Karpas-422 (cell line): ENCODE data around the gene OSBPL10. TPM values are rescaled to one million over a fixed set of nuclear protein-coding genes. Genes with fewer than 3 reads are reported as not detected.

ENCODE experiments used
- DNase-seq: peaks from one replicate; pipeline ENCODE4 v3.0.0-alpha.2; 2015
- H2AFZ ChIP-seq: fragments of 200-600 bp; sonication (generic); 2 replicates; pipeline ENCODE4 v1.6.1; 2014; ENCODE audit warnings: antibody characterized with exemption, low read length, mixed read lengths
- H3K27ac ChIP-seq: fragments of 200-600 bp; sonication (generic); 2 replicates; pipeline ENCODE4 v1.5.1; 2014; ENCODE audit warnings: mild to moderate bottlenecking, low read length, moderate library complexity
- H3K27me3 ChIP-seq: fragments of 200-600 bp; sonication (generic); 2 replicates; pipeline ENCODE4 v1.6.1; 2014; ENCODE audit warnings: low read length, mixed read lengths
- H3K36me3 ChIP-seq: fragments of 200-600 bp; sonication (generic); 2 replicates; pipeline ENCODE4 v1.6.1; 2014; ENCODE audit warnings: low read length, mixed read lengths; ENCODE audit not compliant: insufficient read depth
- H3K4me1 ChIP-seq: fragments of 200-600 bp; sonication (generic); 2 replicates; pipeline ENCODE4 v1.6.1; 2014; ENCODE audit warnings: mild to moderate bottlenecking, low read length, mixed read lengths
- H3K4me2 ChIP-seq: fragments of 200-600 bp; sonication (generic); 2 replicates; pipeline ENCODE4 v1.6.1; 2014; ENCODE audit warnings: low read length, low read depth, mild to moderate bottlenecking; ENCODE audit not compliant: poor library complexity, severe bottlenecking
- H3K4me3 ChIP-seq: fragments of 200-600 bp; sonication (generic); 2 replicates; pipeline ENCODE4 v1.5.1; 2014; ENCODE audit warnings: mild to moderate bottlenecking, antibody characterized with exemption, low read length, mixed read lengths
- H3K79me2 ChIP-seq: fragments of 200-600 bp; sonication (generic); 2 replicates; pipeline ENCODE4 v1.6.1; 2014; ENCODE audit warnings: mild to moderate bottlenecking, low read length, mixed read lengths
- H3K9ac ChIP-seq: fragments of 200-600 bp; sonication (generic); 2 replicates; pipeline ENCODE4 v1.6.0; 2014; ENCODE audit warnings: low read length
- H3K9me2 ChIP-seq: fragments of 200-600 bp; sonication (generic), shearing (Covaris generic); replicated peaks from 2 replicates; pipeline ENCODE4 v1.6.0; 2014; ENCODE audit warnings: mild to moderate bottlenecking, low read length, moderate library complexity; ENCODE audit not compliant: insufficient read depth
- H3K9me3 ChIP-seq: fragments of 300-700, 200-600 bp; sonication (generic); 2 replicates; pipeline ENCODE4 v1.6.1; 2014; ENCODE audit warnings: low read length, mixed read lengths
- H4K20me1 ChIP-seq: fragments of 200-600 bp; sonication (generic); 2 replicates; pipeline ENCODE4 v1.6.1; 2014; ENCODE audit warnings: mild to moderate bottlenecking, antibody characterized with exemption, low read length, low read depth; ENCODE audit not compliant: insufficient read depth
- total RNA-seq: library from RNA; depleted of rRNA; stranded (reverse); fragments of >200 nt; shearing (Covaris generic); gene quantifications from 2 replicates; pipeline ENCODE4 v1.2.3, GENCODE V29; 2014; ENCODE audit warnings: low replicate concordance

OSBPL10 gene
- total RNA-seq, 1 experiment from 2014 or later = 87.0 TPM

DNA sequence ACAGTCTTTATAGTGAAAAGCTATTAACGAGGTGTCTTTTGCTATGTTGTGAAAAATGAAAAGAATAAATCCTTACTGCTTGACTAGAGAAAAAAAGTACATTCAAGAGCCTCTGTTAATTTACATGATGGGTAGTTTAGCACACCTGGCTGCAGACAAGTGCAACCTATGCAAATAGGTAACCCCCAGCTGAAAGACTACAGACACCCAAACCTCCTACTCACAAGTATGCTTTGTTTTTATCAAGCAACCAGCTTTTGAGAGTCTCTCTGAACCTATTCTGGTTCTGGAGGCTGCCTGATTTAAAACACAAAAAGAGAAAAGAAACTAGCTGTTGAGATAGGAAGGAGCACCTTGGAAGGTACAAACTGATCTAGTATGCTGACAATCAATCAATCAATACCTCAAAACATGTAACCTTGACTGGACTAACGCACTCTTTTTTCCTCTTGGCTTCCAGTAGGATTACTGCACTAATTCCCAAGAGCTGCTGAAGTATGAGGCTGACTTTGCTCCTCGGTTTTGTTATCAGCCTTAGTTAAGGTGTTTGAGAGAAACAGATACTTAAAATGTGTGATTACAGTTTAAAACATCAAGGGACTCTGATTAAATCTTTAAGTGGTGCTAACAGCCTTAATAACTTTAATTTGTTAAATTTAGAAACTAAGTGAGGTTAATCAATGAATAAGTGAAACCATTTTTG lies 63.6 kb downstream of the OSBPL10 start:
- peak; percentile 95 for DNase-seq
- Histone ChIP-seq H3K9me3 (peaks cover 7% of the 10 kb centered on the region; the same call in 1 of the 2 replicates), H3K79me2 (peaks cover 90% of the 10 kb centered on the region), H2AFZ (no peak overlapping the region), H3K4me2 (peak overlapping the region; percentile 80), H3K9ac (peak overlapping the region; percentile 73), H3K36me3 (peaks cover 31% of the 10 kb centered on the region), H3K9me2 (no peaks in the 10 kb centered on the region), H3K27me3 (no peaks in the 10 kb centered on the region), H3K27ac (peak overlapping the region; percentile 99), H3K4me1 (peaks cover 70% of the 10 kb centered on the region), H3K4me3 (peak overlapping the region; percentile 56), H4K20me1 (no peaks in the 10 kb centered on the region)

DNA sequence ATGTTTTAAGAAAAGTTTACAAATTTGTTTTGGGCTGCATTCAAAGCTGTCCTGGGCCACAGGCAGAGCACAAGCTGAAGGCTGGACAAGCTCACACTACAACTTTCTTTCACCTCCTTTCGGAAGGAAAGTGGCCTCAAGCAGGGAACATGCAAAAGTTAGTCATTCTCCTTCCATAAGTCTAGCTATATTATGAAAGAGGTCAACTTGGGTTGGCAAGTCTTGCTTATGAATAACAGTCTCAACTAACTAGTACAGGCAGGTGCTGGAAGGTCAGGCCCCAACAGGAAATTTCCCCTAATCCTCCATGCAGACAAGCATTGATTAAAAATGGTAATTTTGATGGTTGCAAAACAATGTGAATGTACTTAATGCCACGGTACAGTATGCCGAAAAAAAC lies 69.4 kb downstream of the OSBPL10 start:
- no peak for DNase-seq
- Histone ChIP-seq H3K79me2 (peaks cover 96% of the 10 kb centered on the region), H2AFZ (no peak overlapping the region), H3K36me3 (peaks cover 11% of the 10 kb centered on the region), H3K4me3 (no peak overlapping the region), H3K27me3 (no peaks in the 10 kb centered on the region), H3K4me1 (peaks cover 90% of the 10 kb centered on the region), H4K20me1 (no peaks in the 10 kb centered on the region), H3K4me2 (peak overlapping the region; percentile 57), H3K9me3 (no peaks in the 10 kb centered on the region), H3K9me2 (no peaks in the 10 kb centered on the region), H3K9ac (no peak overlapping the region), H3K27ac (peak overlapping the region; percentile 89)

DNA sequence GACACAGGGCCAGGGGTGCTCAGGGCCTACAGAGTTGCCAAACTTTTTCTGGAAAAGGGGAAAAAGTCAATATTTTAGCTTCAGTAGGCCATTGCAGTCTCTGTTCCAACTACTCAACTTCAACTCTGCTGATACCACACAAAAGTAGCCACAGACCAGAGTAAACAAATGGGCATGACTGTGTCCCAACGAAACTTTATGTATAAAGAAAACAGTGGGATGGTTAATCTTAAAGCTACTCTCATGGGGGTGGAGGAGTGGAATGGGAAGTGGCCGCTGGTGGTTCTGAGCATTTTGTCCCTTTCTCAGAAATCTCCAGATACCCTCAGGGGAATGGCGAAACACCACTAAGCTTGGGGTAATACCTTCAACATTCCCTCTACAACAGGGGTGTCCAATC lies 69.9 kb downstream of the OSBPL10 start:
- H3K4me1 ChIP-seq = peaks cover 90% of the 10 kb centered on the region
- peak overlapping the region; percentile 57 for H3K4me2 ChIP-seq

DNA sequence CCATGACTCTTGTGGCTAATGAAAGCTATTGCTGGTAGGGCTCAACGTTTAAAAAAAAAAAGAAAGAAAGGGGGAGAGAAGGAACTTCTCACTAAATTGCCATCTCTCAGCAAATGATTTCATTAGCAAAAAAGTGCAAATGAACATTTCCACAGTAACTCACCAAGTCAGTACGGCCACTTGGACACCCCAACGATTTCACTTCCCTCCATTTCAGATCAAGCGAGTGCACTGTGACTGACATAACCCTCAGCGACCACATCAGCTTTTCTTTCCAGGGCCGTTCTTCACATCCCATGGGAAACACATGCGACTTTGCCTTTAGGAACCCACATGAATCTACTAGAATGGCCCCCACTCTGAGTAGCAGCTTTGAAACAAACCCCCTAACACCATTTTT lies 71.6 kb downstream of the OSBPL10 start:
- Histone ChIP-seq H2AFZ (no peak overlapping the region), H3K4me1 (peaks cover 92% of the 10 kb centered on the region), H3K79me2 (peaks cover 96% of the 10 kb centered on the region), H3K9me2 (no peaks in the 10 kb centered on the region), H3K9me3 (no peaks in the 10 kb centered on the region), H3K9ac (peak overlapping the region; percentile 60), H3K27me3 (no peaks in the 10 kb centered on the region), H3K36me3 (peaks cover 3% of the 10 kb centered on the region), H3K4me3 (peak overlapping the region; percentile 17; the same call in 1 of the 2 replicates), H3K27ac (peak overlapping the region; percentile 89), H4K20me1 (no peaks in the 10 kb centered on the region), H3K4me2 (peak overlapping the region; percentile 57)
- DNase-seq = peak; percentile 76

More for the DNA sequence above, 69.9 kb downstream of the OSBPL10 start:
- no peak for DNase-seq
- Histone ChIP-seq H3K79me2 (peaks cover 96% of the 10 kb centered on the region), H3K9me3 (no peaks in the 10 kb centered on the region), H3K4me3 (no peak overlapping the region), H3K9me2 (no peaks in the 10 kb centered on the region), H3K36me3 (peaks cover 11% of the 10 kb centered on the region), H3K27ac (peak overlapping the region; percentile 89), H4K20me1 (no peaks in the 10 kb centered on the region), H2AFZ (no peak overlapping the region), H3K27me3 (no peaks in the 10 kb centered on the region), H3K9ac (peak overlapping the region; percentile 15)

DNA sequence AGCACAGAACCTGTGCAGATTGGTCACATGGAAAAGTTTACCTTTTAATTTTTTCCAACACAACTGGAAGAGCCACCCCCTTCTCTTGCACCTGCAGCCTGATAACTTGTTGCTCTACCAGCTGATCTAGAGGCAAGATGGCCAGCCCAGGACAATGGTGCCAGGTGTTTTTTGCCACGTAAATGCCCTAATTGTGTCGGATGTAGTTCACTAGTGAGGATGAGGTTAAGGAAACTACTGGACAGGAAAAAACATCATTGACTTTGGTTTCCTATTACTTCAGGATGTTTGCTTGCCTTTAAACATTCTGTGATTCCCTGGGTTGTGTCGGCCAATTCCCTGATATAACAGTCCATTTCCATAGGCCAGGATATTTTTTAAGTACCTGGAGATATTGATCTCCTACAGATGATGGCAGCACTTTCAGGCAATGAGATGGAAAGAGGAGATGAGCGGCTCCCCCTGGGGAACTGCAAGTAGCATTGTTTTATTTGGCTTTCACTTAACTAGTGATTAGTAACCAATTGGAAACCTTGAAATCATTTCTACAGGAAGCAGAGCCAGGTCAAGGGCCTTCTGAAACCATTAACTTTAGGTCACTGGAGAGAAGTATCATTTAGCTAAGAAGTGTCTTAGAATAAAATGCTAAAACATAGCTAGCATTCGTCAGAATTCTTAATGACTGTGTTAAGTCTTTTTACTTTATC lies 72.5 kb downstream of the OSBPL10 start:
- Histone ChIP-seq H4K20me1 (no peaks in the 10 kb centered on the region), H3K36me3 (no peaks in the 10 kb centered on the region; the same call in 1 of the 2 replicates), H3K27ac (peak overlapping the region; percentile 89), H3K9me3 (no peaks in the 10 kb centered on the region), H3K4me1 (peaks cover 96% of the 10 kb centered on the region), H3K79me2 (peaks cover 96% of the 10 kb centered on the region), H3K9ac (peak overlapping the region; percentile 60), H3K4me2 (peak overlapping the region; percentile 57), H3K27me3 (no peaks in the 10 kb centered on the region), H3K9me2 (no peaks in the 10 kb centered on the region), H2AFZ (no peak overlapping the region), H3K4me3 (peak overlapping the region; percentile 17; the same call in 1 of the 2 replicates)
- DNase-seq = peak; percentile 55

DNA sequence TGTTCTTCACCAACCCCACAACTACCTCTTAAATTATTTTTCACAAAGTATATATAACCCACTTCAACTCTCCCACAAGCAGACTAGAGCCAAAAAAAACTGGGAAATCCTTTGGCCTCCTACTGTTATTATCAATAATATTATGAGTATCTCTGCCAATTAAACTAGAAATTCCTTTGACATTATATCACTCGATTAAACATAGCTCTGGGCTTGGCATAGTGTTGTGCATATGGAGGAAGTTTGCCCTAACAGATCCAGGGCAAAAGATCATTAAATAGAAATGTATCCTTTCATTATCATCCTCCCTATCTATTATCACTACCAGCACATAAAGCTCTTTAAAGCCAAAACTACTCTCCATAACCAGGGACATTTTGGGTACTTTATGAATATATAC lies 74.9 kb downstream of the OSBPL10 start:
- Histone ChIP-seq H3K36me3 (no peaks in the 10 kb centered on the region), H3K27me3 (no peaks in the 10 kb centered on the region), H3K4me2 (peak overlapping the region; percentile 54), H3K9me2 (no peaks in the 10 kb centered on the region), H3K9me3 (no peaks in the 10 kb centered on the region), H3K4me3 (no peak overlapping the region), H3K4me1 (peaks cover 96% of the 10 kb centered on the region), H3K27ac (peak overlapping the region; percentile 89), H2AFZ (no peak overlapping the region), H3K9ac (peak overlapping the region; percentile 20), H4K20me1 (no peaks in the 10 kb centered on the region), H3K79me2 (peaks cover 95% of the 10 kb centered on the region)
- DNase-seq = no peak

DNA sequence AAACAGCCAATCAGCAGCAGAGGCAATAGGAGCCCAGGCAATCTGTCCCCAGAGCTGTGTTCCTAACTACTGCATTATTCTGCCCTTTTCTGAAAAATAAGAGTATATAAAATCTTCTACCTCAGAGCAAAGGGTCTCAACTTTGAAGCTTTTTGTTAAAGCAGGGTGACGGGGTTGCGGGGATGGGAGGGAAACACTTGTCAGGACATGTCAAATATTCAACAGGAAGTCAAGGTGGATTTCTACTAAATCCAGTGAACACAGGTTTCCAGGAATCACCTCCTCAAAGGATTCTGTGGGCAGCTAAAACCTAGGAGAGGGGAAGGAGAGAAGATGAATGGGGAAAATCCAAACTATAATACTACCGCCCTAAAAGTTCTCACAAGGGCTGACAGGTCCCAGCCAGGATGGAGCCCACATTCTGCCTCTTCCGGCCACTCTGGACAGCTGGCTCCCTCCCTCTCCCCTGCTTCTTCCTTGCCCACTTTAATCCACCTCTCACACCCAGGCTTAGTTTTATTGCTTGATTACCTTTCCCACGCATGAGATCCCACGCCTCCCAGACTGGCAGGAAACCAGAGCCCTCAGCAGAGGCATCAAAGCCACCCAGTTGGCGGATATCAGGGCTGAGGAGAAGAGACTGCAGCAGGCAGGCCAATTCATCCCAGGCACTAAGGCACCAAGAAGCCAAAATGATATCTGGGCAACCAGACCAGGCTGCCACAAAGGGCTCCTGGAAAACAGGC lies 77.2 kb downstream of the OSBPL10 start:
- peak overlapping the region; percentile 55 for H3K9ac ChIP-seq
- no peaks in the 10 kb centered on the region for H3K9me3 ChIP-seq
- peak; percentile 72 for DNase-seq
- 0 out of 2 replicates have a peak overlapping the region, but pooled peaks have one; percentile 8 for H3K4me3 ChIP-seq
- no peaks in the 10 kb centered on the region for H3K9me2 ChIP-seq
- H3K79me2 ChIP-seq = peaks cover 95% of the 10 kb centered on the region
- peak overlapping the region; percentile 54 for H3K4me2 ChIP-seq
- H3K27me3 ChIP-seq = no peaks in the 10 kb centered on the region
- H3K4me1 ChIP-seq = peaks cover 95% of the 10 kb centered on the region
- H3K27ac ChIP-seq = peak overlapping the region; percentile 89
- H4K20me1 ChIP-seq = no peaks in the 10 kb centered on the region
- H3K36me3 ChIP-seq = no peaks in the 10 kb centered on the region
- no peak overlapping the region for H2AFZ ChIP-seq

DNA sequence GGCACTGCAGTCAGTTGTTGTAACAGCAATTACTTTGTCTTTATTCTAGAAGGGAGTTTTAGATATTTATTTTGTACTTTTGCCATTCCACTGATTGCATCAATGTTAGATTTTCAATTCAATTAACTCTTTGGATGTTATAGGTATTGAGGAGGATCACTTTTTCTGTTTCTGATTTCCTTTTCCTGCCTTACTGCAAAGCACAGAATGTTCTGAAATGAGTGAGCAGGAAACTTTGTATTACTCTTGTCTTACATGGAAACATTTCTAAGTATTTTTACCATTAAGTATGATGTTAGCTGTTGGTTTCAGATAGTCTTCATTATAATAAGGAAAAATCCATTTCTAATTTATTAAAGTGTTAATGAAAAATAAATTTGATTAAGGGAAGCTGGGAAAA lies 80.5 kb downstream of the OSBPL10 start:
- Histone ChIP-seq H3K27ac (peak overlapping the region; percentile 89), H3K27me3 (no peaks in the 10 kb centered on the region), H3K4me3 (no peak overlapping the region), H3K36me3 (no peaks in the 10 kb centered on the region), H3K9me3 (no peaks in the 10 kb centered on the region), H3K9me2 (no peaks in the 10 kb centered on the region), H3K9ac (peak overlapping the region; percentile 38), H3K4me1 (peaks cover 89% of the 10 kb centered on the region), H2AFZ (no peak overlapping the region), H4K20me1 (no peaks in the 10 kb centered on the region), H3K4me2 (peak overlapping the region; percentile 35), H3K79me2 (peaks cover 98% of the 10 kb centered on the region)
- DNase-seq = no peak
